NCI-H510A treated with DMSO at 0.1 percent for 48 hours (cell line): ENCODE data around the gene MLEC.

Experiments used
- DNase-seq: peaks from one replicate; lab custom pipeline; 2025; lab: John Stamatoyannopoulos, UW

The MLEC gene

DNA sequence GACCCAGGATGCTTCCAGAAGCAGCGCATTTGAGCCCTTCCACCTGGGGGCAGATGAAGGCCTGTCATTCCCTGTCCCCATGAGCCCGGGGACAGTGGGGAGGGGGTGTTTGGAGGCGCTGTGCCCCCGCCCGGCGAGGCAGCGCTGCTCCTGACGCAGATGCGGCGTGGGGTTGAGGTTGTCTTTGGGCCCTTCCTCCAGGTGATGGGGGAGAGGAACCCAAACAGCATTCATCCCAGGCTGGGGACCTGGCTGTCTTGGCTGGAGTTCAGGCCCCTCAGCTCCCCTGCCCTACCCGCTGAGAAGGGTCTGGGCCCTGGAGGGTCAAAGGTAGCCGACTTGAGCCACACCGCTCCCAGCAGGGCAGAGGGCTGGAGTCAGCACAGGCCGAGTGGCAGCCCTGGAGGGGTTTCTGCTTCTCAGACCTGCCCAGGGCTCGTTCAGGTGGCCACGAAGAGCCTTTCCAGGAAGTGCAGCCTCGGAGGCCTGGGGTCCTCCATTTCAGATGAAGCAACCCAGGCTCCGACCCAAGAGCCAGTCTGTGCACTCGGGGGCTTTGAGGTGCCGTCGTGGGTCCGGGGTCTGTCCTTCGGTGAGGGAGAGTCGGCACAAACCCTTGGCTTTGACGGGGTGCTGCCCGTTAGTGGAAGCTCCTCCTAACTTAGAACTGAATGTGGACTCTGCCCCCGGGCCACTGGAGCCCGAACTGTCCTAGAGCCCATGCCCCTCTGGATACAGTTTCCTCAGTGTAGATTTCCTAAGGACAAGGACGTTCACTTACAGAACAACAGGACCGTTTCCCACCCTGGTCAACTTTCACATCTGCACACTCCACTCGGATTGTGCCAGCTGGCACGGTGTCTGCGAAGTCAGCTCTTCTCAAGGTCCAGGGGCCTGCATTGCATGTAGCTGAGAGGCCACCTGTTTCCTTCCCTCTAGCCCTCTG is 54.8 kb downstream of the MLEC start:
- no peak for DNase-seq

- no peak for DNase-seq
Measured at GRCh38 chr12:120744922-120745493, 58.1 kb downstream of the MLEC start.

DNA sequence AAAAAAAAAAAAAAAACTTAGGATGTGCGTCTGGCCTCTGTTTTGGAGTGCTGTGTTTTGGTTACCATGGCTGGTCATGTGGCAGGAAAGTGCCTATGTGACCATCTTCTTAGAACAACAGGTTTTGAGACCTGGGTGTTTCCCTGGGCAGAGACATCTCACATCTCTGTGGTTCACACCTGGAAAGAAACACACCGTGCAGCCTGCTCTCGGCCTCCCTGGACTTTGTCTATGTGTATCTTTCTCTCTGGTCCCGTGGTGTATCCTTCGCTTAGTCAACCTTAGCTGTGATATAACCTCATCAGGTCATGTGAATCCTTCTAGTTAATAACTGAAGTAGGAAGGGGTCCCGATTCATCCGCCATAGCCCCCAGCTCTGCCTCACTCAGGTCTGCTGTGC is 61.3 kb downstream of the MLEC start:
- no peak for DNase-seq

- no peak for DNase-seq
Measured at GRCh38 chr12:120749256-120749655, 62.3 kb downstream of the MLEC start.

- no peak for DNase-seq
Measured at GRCh38 chr12:120750806-120751205, 63.9 kb downstream of the MLEC start.

GRCh38 chr12:120751389-120751788 is 64.4 kb downstream of the MLEC start:
- DNase-seq = no peak
